Choroid plexus epithelial cell (primary cell): ENCODE data around the gene SCGB3A1.
A peak's percentile ranks its signal among the peaks of the same experiment; 100 is the strongest.

Source experiments
- DNase-seq: peaks from one replicate; pipeline ENCODE4 v3.0.0-alpha.2; 2010; ENCODE audit warnings: low read depth
- H3K4me3 ChIP-seq: 2 replicates; pipeline ENCODE4 v1.5.1; 2011; ENCODE audit warnings: low read depth, mild to moderate bottlenecking, control low read depth, low read length, moderate library complexity
- CTCF ChIP-seq: conservative IDR thresholded peaks from 2 replicates; pipeline ENCODE4 v1.5.1; 2011; ENCODE audit warnings: low read depth, mild to moderate bottlenecking, control low read depth, inconsistent platforms, low read length, moderate library complexity

SCGB3A1 gene

DNA sequence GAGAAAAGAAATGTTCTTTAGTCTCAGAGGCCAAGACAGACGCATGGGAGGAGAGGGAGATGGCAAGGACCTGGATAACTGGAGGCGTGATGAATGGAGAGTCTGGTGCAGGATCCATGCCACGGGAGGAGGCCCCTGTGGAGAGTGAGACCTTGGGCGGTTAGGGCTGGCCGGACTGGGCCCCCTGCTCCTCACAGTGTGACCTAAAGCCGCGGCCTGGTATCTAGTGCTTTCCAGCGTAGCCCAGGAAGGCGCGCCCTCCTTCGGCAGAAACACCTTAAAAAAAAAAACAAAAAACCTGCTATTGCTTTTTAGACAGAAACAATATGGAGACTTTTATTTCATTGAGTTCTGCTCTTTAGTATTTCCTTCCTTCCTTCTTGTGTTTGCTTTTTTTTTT, 33.1 kb downstream of the SCGB3A1 start:
- no peak overlapping the region for H3K4me3 ChIP-seq
- no peak for DNase-seq
- no peak for TF ChIP-seq CTCF

DNA sequence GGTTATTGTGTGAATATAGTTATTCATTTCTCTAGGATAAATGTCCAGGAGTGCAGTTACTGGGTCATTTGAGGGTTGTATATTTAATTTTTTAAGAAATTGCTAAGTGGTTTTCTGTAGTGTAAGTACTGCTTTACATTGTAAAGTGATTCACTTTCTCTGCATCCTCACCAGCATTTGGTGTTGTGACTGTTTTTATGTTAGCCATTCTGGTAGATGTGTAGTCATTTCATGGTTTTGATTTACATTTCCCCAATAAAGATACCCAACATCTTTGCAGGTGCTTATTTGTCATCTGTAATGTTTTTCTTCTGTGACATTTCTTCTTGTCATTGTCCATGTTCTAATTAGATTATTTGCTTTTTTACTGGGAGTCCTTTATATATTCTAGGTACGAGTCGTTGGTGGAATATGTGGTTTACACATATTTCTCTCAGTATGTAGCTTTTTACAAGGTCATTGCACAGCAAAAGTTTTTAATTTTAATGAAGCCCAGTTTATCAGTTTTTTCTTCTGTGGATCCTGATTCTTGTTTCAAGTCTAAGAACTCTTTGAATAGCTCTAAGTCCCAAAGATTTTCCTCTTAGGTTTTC, 34.0 kb downstream of the SCGB3A1 start:
- TF ChIP-seq CTCF: no peak
- DNase-seq: no peak
- no peak overlapping the region for H3K4me3 ChIP-seq

GRCh38 chr5:180555168-180555921, 36.0 kb downstream of the SCGB3A1 start:
- peak; percentile 85 for DNase-seq
- TF ChIP-seq CTCF: no peak
- no peak overlapping the region for H3K4me3 ChIP-seq

GRCh38 chr5:180553530-180553929, 37.8 kb downstream of the SCGB3A1 start:
- H3K4me3 ChIP-seq: no peak overlapping the region
- no peak for DNase-seq
- TF ChIP-seq CTCF: no peak

GRCh38 chr5:180548563-180548962, 42.7 kb downstream of the SCGB3A1 start:
- no peak overlapping the region for H3K4me3 ChIP-seq
- no peak for TF ChIP-seq CTCF
- no peak for DNase-seq

DNA sequence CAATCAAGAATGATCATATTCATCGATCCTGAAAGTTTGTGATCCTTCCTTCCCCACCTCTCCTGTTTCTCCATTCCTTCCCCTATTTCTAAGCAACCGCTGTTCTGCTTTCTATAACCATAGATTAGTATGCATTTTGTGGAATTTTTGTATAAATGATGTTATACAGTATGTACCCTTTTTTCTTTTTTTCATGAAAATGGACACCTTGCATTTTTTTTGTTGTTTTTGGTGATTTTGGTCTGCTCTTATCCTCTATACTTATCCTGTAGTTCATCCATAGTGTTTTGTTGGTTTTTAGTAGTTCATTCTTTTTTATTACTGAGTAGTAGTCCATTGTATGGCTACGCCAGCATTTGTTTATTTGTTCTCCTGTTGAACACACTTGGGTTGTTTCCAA, 46.1 kb downstream of the SCGB3A1 start:
- no peak overlapping the region for H3K4me3 ChIP-seq
- DNase-seq: no peak
- no peak for TF ChIP-seq CTCF

- no peak for DNase-seq
- peak; percentile 18 for TF ChIP-seq CTCF
Observed at GRCh38 chr5:180541710-180542109, 49.6 kb downstream of the SCGB3A1 start.

More at GRCh38 chr5:180541710-180542109, 49.6 kb downstream of the SCGB3A1 start:
- no peak overlapping the region for H3K4me3 ChIP-seq
